HG03575 (cell line): ENCODE results near the gene SCARB1.

Source experiments
- ATAC-seq: cut with Tn5 transposase; IDR thresholded peaks from one replicate; pipeline ENCODE4 v1.9.1; 2021; ENCODE audit not compliant: unreplicated experiment, insufficient number of reproducible peaks, low FRiP score; ENCODE audit errors: extremely low read depth

The SCARB1 gene

GRCh38 chr12:124866883-124867400 is 3.3 kb upstream of the SCARB1 start:
- no peak for ATAC-seq

GRCh38 chr12:124866195-124866882 is 2.7 kb upstream of the SCARB1 start:
- ATAC-seq, result no peak

GRCh38 chr12:124865728-124866127 is 2.1 kb upstream of the SCARB1 start:
- no peak for ATAC-seq

GRCh38 chr12:124864326-124864752 is 675 bp upstream of the SCARB1 start:
- ATAC-seq, result no peak

- ATAC-seq, result no peak
Measured at GRCh38 chr12:124862768-124863415, 772 bp downstream of the SCARB1 start.

GRCh38 chr12:124861898-124862676 is 1.6 kb downstream of the SCARB1 start:
- no peak for ATAC-seq

GRCh38 chr12:124861492-124861891 is 2.2 kb downstream of the SCARB1 start:
- no peak for ATAC-seq

- ATAC-seq, result no peak
Measured at GRCh38 chr12:124857921-124858461, 5.7 kb downstream of the SCARB1 start.

GRCh38 chr12:124856842-124857178 is 6.9 kb downstream of the SCARB1 start:
- ATAC-seq, result no peak

GRCh38 chr12:124856132-124856841 is 7.4 kb downstream of the SCARB1 start:
- no peak for ATAC-seq

- no peak for ATAC-seq
Measured at GRCh38 chr12:124855275-124855957, 8.2 kb downstream of the SCARB1 start.

GRCh38 chr12:124854637-124855184 is 9.0 kb downstream of the SCARB1 start:
- ATAC-seq, result no peak

GRCh38 chr12:124853781-124854636 is 9.7 kb downstream of the SCARB1 start:
- no peak for ATAC-seq

GRCh38 chr12:124852911-124853427 is 10.7 kb downstream of the SCARB1 start:
- no peak for ATAC-seq

- ATAC-seq, result no peak
Measured at GRCh38 chr12:124852329-124852831, 11.3 kb downstream of the SCARB1 start.

GRCh38 chr12:124851342-124851741 is 12.3 kb downstream of the SCARB1 start:
- ATAC-seq, result no peak

- ATAC-seq, result no peak
Measured at GRCh38 chr12:124849382-124849781, 14.3 kb downstream of the SCARB1 start.
